ENCODE data around the gene TMEM266. TPM values are rescaled to one million over a fixed set of nuclear protein-coding genes. Genes with fewer than 3 reads are reported as not detected.

The TMEM266 gene
- total and polyA plus RNA-seq, 2 of the 4 experiments (the other 2 are of a cell fraction) = not detected

- Histone ChIP-seq H3K4me3 (ENCODE audit: insufficient read depth, low read depth, low read length) (no peak overlapping the region), H3K23ac (ENCODE audit: low read depth, low read length) (no peak overlapping the region), H3K27me3 (ENCODE audit: control insufficient read depth, insufficient read depth, low read length) (no peaks in the 10 kb centered on the region; the same call in 1 of the 2 replicates), H4K8ac (ENCODE audit: low read depth in 2 of 2, low read length in 2 of 2) (peak overlapping the region in 1 of 2 experiments; percentile 63; a peak in 2 of 4 replicates), H2AK5ac (ENCODE audit: low read depth, low read length) (peak overlapping the region; percentile 66), H2BK5ac (ENCODE audit: low read depth, low read length, poor library complexity, severe bottlenecking) (peak overlapping the region; percentile 1), H2BK20ac (ENCODE audit: low read depth, low read length) (peak overlapping the region; percentile 75; the same call in 1 of the 2 replicates), H3K56ac (ENCODE audit: extremely low read depth, insufficient read depth, low read length) (no peak overlapping the region), H3K4me1 (ENCODE audit: control insufficient read depth, insufficient read depth, low read length) (peaks cover 42% of the 10 kb centered on the region), H2AFZ (replicated peaks; ENCODE audit: low read length, poor library complexity) (no peak overlapping the region), H3K4me2 (ENCODE audit: low read depth, low read length) (no peak overlapping the region), H3K4ac (ENCODE audit: low read depth, low read length) (peak overlapping the region; percentile 40; the same call in 1 of the 2 replicates), H2AK9ac (replicated peaks; ENCODE audit: low read depth, low read length, poor library complexity) (no peak overlapping the region), H3K9ac (ENCODE audit: low read depth, low read length) (no peak overlapping the region), H4K20me1 (ENCODE audit: insufficient read depth, low read length) (no peaks in the 10 kb centered on the region), H4K91ac (ENCODE audit: insufficient read depth, low read depth, low read length) (peak overlapping the region; percentile 86; the same call in 1 of the 2 replicates), H2BK15ac (ENCODE audit: low read depth, low read length) (peak overlapping the region; percentile 80; the same call in 2 of the 3 replicates), H3K27ac (ENCODE audit: insufficient read depth, low read length) (no peak overlapping the region), H3K79me1 (ENCODE audit: low read depth in 1 of 2, low read length in 2 of 2) (no peaks in the 10 kb centered on the region), H3K18ac (ENCODE audit: low read depth, low read length) (peak overlapping the region; percentile 13; the same call in 1 of the 2 replicates), H2BK120ac (ENCODE audit: low read depth, low read length) (peak overlapping the region; percentile 73), H3K9me3 (ENCODE audit: control insufficient read depth, insufficient read depth, low read length) (no peaks in the 10 kb centered on the region), H3K9me1 (ENCODE audit: insufficient read depth, low read length) (peaks cover 23% of the 10 kb centered on the region), H4K5ac (ENCODE audit: low read depth, low read length) (no peak overlapping the region), H3K36me3 (ENCODE audit: control insufficient read depth, insufficient read depth, low read length) (no peaks in the 10 kb centered on the region), H3K14ac (replicated peaks; ENCODE audit: low read depth, low read length) (no peak overlapping the region)
- ATAC-seq (ENCODE audit: low read depth) (no peak), DNase-seq (no peak)
- intact Hi-C loops (cut with micrococcal nuclease) = no loop called here
- TF ChIP-seq ELK1 (IDR thresholded peaks at IDR 0.05; ENCODE audit: borderline replicate concordance, low read depth, low read length) = no peak
- no peak for TF ChIP-seq RAD21 (IDR thresholded peaks at IDR 0.05; ENCODE audit: low read length)
- TF ChIP-seq CHD1 (IDR thresholded peaks at IDR 0.05; ENCODE audit: low read depth, low read length) = no peak
- no peak for TF ChIP-seq CEBPB (IDR thresholded peaks at IDR 0.05; ENCODE audit: low read depth, low read length)
- no peak for TF ChIP-seq CTCF (conservative IDR thresholded peaks at IDR 0.05; ENCODE audit: low read depth, low read length)
- 90% methylated on average over 4 of the region's 7 CpGs; no CpG with 5 or more reads in 1 of the 2 experiments for WGBS, 2 experiments (ENCODE audit: extremely low coverage in 2 of 2, insufficient read length in 1 of 2)
- BruUV-seq (replicated peaks) = no TSS peak
- ChIA-PET POLR2A (ENCODE audit: unreplicated experiment) (no interaction called here), CTCF (interaction anchor here (0.5 to 3.2 kb wide), 2 partner anchors 13 to 184 kb away, joined by 6 to 15 read pairs; no protein-coding TSS in a partner anchor)
- dilution Hi-C loops (cut with HindIII; ENCODE audit: low sequenced_read_pairs, unreplicated experiment) = no loop called here
- in situ Hi-C loops (cut with MboI; ENCODE audit: low sequenced_read_pairs) = no loop called here
These were observed 92.4 kb downstream of the TMEM266 start for GRCh38 chr15:76152197-76152596.
